MM.1S (cell line): Measurements from ENCODE around the gene HARBI1.

ENCODE experiments used
- DNase-seq: peaks from one replicate; pipeline ENCODE4 v3.0.0-alpha.2; 2015
- H2AFZ ChIP-seq: fragments of 300-600 bp; sonication (generic); 2 replicates; pipeline ENCODE4 v1.6.0; 2016; ENCODE audit warnings: antibody characterized with exemption, low read length
- H3F3A ChIP-seq: fragments of 300-600 bp; sonication (generic); 2 replicates; pipeline ENCODE4 v1.6.1; 2016; ENCODE audit warnings: mild to moderate bottlenecking, antibody characterized with exemption, low read length, moderate library complexity, mixed read lengths; ENCODE audit not compliant: insufficient read depth
- H3K27ac ChIP-seq: fragments of 300-600 bp; sonication (generic); 2 replicates; pipeline ENCODE4 v1.5.1; 2016; ENCODE audit warnings: mild to moderate bottlenecking, low read length
- H3K27me3 ChIP-seq: fragments of 300-600 bp; sonication (generic); replicated peaks from 2 replicates; pipeline ENCODE4 v1.6.0; 2016; ENCODE audit warnings: low read length; ENCODE audit not compliant: insufficient read depth
- H3K36me3 ChIP-seq: fragments of 300-600 bp; sonication (generic); replicated peaks from 2 replicates; pipeline ENCODE4 v1.6.1; 2016; ENCODE audit warnings: mild to moderate bottlenecking, low read length, mixed read lengths; ENCODE audit not compliant: insufficient read depth
- H3K4me1 ChIP-seq: fragments of 300-600 bp; sonication (generic); 2 replicates; pipeline ENCODE4 v1.6.1; 2016; ENCODE audit warnings: low read length, mixed read lengths
- H3K4me2 ChIP-seq: fragments of 300-600 bp; sonication (generic); 2 replicates; pipeline ENCODE4 v1.6.0; 2016; ENCODE audit warnings: low read depth, low read length
- H3K4me3 ChIP-seq: fragments of 300-600 bp; sonication (generic); 2 replicates; pipeline ENCODE4 v1.5.1; 2016; ENCODE audit warnings: low read length, mixed read lengths
- H3K79me2 ChIP-seq: fragments of 300-600 bp; sonication (generic); 2 replicates; pipeline ENCODE4 v1.6.1; 2016; ENCODE audit warnings: mixed run types, low read length, mixed read lengths
- H3K9ac ChIP-seq: fragments of 300-600 bp; sonication (generic); 2 replicates; pipeline ENCODE4 v1.6.1; 2016; ENCODE audit warnings: low read length, mixed read lengths
- H3K9me2 ChIP-seq: fragments of 300-600 bp; sonication (generic); replicated peaks from 2 replicates; pipeline ENCODE4 v1.6.1; 2016; ENCODE audit warnings: mild to moderate bottlenecking, low read length, mixed read lengths; ENCODE audit not compliant: insufficient read depth
- H3K9me3 ChIP-seq: fragments of 300-600 bp; sonication (generic); replicated peaks from 2 replicates; pipeline ENCODE4 v1.6.1; 2016; ENCODE audit warnings: mild to moderate bottlenecking, low read length, mixed read lengths; ENCODE audit not compliant: insufficient read depth
- H4K20me1 ChIP-seq: fragments of 300-600 bp; sonication (generic); 2 replicates; pipeline ENCODE4 v1.6.1; 2016; ENCODE audit warnings: mild to moderate bottlenecking, low read length, moderate library complexity, mixed read lengths; ENCODE audit not compliant: insufficient read depth
- EZH2 ChIP-seq: fragments of 300-600 bp; sonication (generic); optimal IDR thresholded peaks from 2 replicates; pipeline ENCODE3; 2017; ENCODE audit warnings: low read depth, mild to moderate bottlenecking, antibody characterized with exemption, low read length, mixed read lengths
- EZH2phosphoT487 ChIP-seq: fragments of 300-600 bp; sonication (generic); IDR thresholded peaks from 2 replicates; pipeline ENCODE4 v1.6.1; 2018; ENCODE audit warnings: antibody characterized with exemption, low read length
- TF ChIP-seq, protein P1 (sequence below): fragments of 300-600 bp; sonication (generic); IDR thresholded peaks from 2 replicates; pipeline ENCODE4 v1.5.1; 2016; ENCODE audit warnings: antibody characterized with exemption, low read length, mixed read lengths

The HARBI1 gene

DNA sequence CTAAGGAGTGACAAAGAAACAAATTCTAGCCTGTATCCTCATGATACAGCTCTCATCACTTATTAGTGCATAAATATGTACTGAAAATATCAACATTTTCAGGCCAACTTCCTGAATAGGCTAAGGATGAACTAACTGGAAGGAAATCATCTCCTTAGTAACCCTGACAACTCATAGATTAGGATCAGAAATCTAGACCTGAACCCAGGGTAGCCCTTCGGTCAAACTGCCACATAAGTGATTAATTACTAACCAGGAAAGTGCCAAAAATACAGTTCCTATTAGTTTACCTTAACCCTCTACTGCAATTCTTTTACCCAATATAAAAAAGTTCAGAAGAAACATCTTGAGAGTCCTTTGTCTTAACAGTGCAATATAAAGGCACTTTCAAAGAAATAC lies 63.2 kb downstream of the HARBI1 start:
- peaks cover 5% of the 10 kb centered on the region; the same call in 1 of the 2 replicates for H3K4me1 ChIP-seq
- no peak for DNase-seq
- H3K9me3 ChIP-seq, result no peaks in the 10 kb centered on the region
- no peak overlapping the region for H3K9ac ChIP-seq
- TF ChIP-seq EZH2phosphoT487 (no peak), EZH2 (no peak)
- TF ChIP-seq, protein P1, sequence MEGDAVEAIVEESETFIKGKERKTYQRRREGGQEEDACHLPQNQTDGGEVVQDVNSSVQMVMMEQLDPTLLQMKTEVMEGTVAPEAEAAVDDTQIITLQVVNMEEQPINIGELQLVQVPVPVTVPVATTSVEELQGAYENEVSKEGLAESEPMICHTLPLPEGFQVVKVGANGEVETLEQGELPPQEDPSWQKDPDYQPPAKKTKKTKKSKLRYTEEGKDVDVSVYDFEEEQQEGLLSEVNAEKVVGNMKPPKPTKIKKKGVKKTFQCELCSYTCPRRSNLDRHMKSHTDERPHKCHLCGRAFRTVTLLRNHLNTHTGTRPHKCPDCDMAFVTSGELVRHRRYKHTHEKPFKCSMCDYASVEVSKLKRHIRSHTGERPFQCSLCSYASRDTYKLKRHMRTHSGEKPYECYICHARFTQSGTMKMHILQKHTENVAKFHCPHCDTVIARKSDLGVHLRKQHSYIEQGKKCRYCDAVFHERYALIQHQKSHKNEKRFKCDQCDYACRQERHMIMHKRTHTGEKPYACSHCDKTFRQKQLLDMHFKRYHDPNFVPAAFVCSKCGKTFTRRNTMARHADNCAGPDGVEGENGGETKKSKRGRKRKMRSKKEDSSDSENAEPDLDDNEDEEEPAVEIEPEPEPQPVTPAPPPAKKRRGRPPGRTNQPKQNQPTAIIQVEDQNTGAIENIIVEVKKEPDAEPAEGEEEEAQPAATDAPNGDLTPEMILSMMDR, result no peak
- H2AFZ ChIP-seq, result no peak overlapping the region
- H3K4me2 ChIP-seq, result no peak overlapping the region
- H3K36me3 ChIP-seq, result no peaks in the 10 kb centered on the region
- H3K9me2 ChIP-seq, result no peaks in the 10 kb centered on the region
- no peaks in the 10 kb centered on the region for H3K27me3 ChIP-seq
- H3K79me2 ChIP-seq, result peaks cover 79% of the 10 kb centered on the region
- no peaks in the 10 kb centered on the region for H4K20me1 ChIP-seq
- H3F3A ChIP-seq, result no peaks in the 10 kb centered on the region
- no peak overlapping the region for H3K4me3 ChIP-seq
- no peak overlapping the region for H3K27ac ChIP-seq
